ENCODE results near the gene SRSF1. TPM values are rescaled to one million over a fixed set of nuclear protein-coding genes. Genes with fewer than 3 reads are reported as not detected.

SRSF1 gene
- total RNA-seq, 1 experiment from 2014 or later: 434 TPM

DNA sequence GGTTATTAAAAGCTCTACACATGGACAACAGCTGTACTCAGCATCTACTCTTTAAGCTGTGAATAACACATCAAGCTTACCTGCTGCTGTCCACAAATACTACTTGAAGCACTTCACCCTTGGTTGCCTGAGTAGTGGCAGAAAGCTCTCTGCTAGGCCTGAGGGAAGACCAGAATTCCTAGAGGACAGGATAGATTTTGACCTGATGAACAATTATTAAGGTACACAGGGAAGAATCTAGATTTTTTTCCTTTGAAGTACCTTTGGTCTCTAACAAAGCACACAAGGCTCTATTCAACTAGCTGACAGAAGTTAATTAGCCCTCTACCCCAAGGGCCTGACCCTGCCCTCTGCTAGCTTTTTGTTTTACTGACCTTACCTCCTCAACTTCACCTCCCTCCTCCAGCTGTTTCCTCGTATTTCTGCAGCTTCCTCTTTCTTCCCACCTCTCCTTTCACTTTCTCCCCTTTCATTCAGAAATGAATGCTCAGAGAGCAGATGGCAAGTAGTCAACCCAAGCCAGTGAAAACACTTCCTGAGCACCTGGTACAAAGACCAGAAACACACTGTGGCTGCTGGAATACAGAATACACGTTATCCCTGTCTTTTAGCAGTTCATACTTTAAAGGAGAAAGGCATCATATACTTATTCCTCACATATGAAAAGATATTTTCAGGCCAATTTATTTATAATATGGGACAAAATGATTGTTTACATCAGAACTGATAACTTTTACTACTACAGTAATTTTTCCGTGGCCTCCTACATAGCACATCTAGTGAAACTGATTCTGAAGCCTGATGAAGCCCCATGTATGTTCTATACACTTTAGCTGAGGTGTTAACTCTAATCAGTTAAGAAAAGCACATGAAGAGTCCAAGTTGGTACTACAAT is 13.3 kb downstream of the SRSF1 start:
- TF ChIP-seq ZFX (IDR thresholded peaks at IDR 0.05): no peak
- TF ChIP-seq POLR2A (IDR thresholded peaks at IDR 0.05; ENCODE audit: borderline replicate concordance, extremely low read depth, insufficient read depth, insufficient read length): no peak
- TF ChIP-seq POLR2AphosphoS5 (IDR thresholded peaks at IDR 0.05; ENCODE audit: low read depth, low read length): peak; percentile 58; the same call in 1 of the 2 replicates
- TF ChIP-seq, protein P1, sequence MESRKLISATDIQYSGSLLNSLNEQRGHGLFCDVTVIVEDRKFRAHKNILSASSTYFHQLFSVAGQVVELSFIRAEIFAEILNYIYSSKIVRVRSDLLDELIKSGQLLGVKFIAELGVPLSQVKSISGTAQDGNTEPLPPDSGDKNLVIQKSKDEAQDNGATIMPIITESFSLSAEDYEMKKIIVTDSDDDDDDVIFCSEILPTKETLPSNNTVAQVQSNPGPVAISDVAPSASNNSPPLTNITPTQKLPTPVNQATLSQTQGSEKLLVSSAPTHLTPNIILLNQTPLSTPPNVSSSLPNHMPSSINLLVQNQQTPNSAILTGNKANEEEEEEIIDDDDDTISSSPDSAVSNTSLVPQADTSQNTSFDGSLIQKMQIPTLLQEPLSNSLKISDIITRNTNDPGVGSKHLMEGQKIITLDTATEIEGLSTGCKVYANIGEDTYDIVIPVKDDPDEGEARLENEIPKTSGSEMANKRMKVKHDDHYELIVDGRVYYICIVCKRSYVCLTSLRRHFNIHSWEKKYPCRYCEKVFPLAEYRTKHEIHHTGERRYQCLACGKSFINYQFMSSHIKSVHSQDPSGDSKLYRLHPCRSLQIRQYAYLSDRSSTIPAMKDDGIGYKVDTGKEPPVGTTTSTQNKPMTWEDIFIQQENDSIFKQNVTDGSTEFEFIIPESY (IDR thresholded peaks at IDR 0.05; ENCODE audit: extremely low read depth, insufficient replicate concordance, low read length): no peak
- Histone ChIP-seq H3K4me3 (replicated peaks in 1 of 2; ENCODE audit: low read depth in 1 of 2, low read length in 2 of 2) (no peak overlapping the region), H3K27ac (ENCODE audit: low read depth, low read length) (peak overlapping the region; percentile 23; the same call in 1 of the 2 replicates), H4K20me1 (ENCODE audit: insufficient read depth) (peaks cover 17% of the 10 kb centered on the region; the same call in 1 of the 2 replicates), H2AFZ (ENCODE audit: low read depth, low read length, poor library complexity, severe bottlenecking) (no peak overlapping the region), H3K9me2 (ENCODE audit: insufficient read depth) (no peaks in the 10 kb centered on the region), H3K36me3 (ENCODE audit: control insufficient read depth in 1 of 2, insufficient read depth in 2 of 2, low read length in 2 of 2) (peaks cover 21 to 45% of the 10 kb centered on the region in 2 experiments), H3K9me3 (ENCODE audit: control insufficient read depth in 1 of 2, insufficient read depth in 1 of 2, low read depth in 1 of 2, low read length in 2 of 2) (no peaks in the 10 kb centered on the region), H3K79me2 (ENCODE audit: insufficient read depth, low read length) (peaks cover 50% of the 10 kb centered on the region), H3K4me2 (ENCODE audit: low read length) (peak overlapping the region; percentile 1; the same call in 1 of the 2 replicates), H3K4me1 (ENCODE audit: control insufficient read depth in 1 of 2, insufficient read depth in 2 of 2, low read length in 2 of 2) (peaks cover 55 to 93% of the 10 kb centered on the region in 2 experiments), H3K27me3 (ENCODE audit: insufficient read depth, low read length) (no peaks in the 10 kb centered on the region), H3K9ac (ENCODE audit: low read length) (0 out of 2 replicates have a peak overlapping the region, but pooled peaks have one; percentile 4)
- ATAC-seq (no peak), DNase-seq (ENCODE audit: low read depth, low spot score) (no peak)
- CTCF ChIA-PET: interaction anchor here (0.7 to 15.4 kb wide), 4 partner anchors 107 to 144 kb away, joined by 3 to 288 read pairs (median 4); partner anchors contain the start of gene MRPS23
- BruUV-seq (replicated peaks): no TSS peak
- intact Hi-C loops (cut with micrococcal nuclease): loop anchor here (2.0 kb wide), 2 partner anchors 77 to 143 kb away; partner anchors contain the start of gene MRPS23
- RAD21 ChIA-PET (ENCODE audit: low non-redundant PET in 1 of 2, low total read pairs in 2 of 2, uncharacterized antibody in 2 of 2, unreplicated experiment in 2 of 2): interaction anchor here in 1 of 2 experiments (0.7 to 2.1 kb wide), 3 partner anchors 133 to 233 kb away, joined by 3 to 6 read pairs (median 3); no protein-coding TSS in a partner anchor
- POLR2A ChIA-PET: interaction anchor here (0.7 to 2.0 kb wide), 5 partner anchors 13 to 133 kb away, joined by 3 to 8 read pairs (median 3); no protein-coding TSS in a partner anchor
